HAP-1 (cell line): ENCODE results near the gene SETD1B.

ENCODE experiments used
- DNase-seq, 2 experiments: peaks; one replicate each; pipeline ENCODE4 v3.0.0-alpha.2; 2016 to 2020; ENCODE audit warnings: low spot score in 2 of 2
- H3K27me3 ChIP-seq: fragments of 250-450 bp; sonication (Bioruptor Pico); 2 replicates; pipeline ENCODE4 v1.5.1; 2020; ENCODE audit warnings: low read depth, mild to moderate bottlenecking, moderate library complexity
- H3K36me3 ChIP-seq: fragments of 250-450 bp; sonication (Bioruptor Pico); replicated peaks from 2 replicates; pipeline ENCODE4 v1.5.1; 2020; ENCODE audit warnings: mild to moderate bottlenecking
- H3K4me1 ChIP-seq: fragments of 250-450 bp; sonication (Bioruptor Pico); 2 replicates; pipeline ENCODE4 v1.5.1; 2020; ENCODE audit warnings: mild to moderate bottlenecking
- H3K4me3 ChIP-seq: fragments of 250-450 bp; sonication (Bioruptor Pico); 2 replicates; pipeline ENCODE4 v1.5.1; 2020; ENCODE audit warnings: mild to moderate bottlenecking, moderate library complexity
- H3K9me3 ChIP-seq: fragments of 250-450 bp; sonication (Bioruptor Pico); 2 replicates; pipeline ENCODE4 v1.5.1; 2020; ENCODE audit warnings: mild to moderate bottlenecking, moderate library complexity
- in situ Hi-C: fragments of 300-500 bp; cut with MboI; formaldehyde crosslinking; loops from 3 replicates; pipeline ENCODE4 v1.14.3; 2020; ENCODE audit warnings: low sequenced_read_pairs, inconsistent platforms, mixed read lengths

SETD1B gene

GRCh38 chr12:121826318-121827150 is 22.7 kb downstream of the SETD1B start:
- H3K27me3 ChIP-seq: no peaks in the 10 kb centered on the region
- peaks cover 5% of the 10 kb centered on the region for H3K4me1 ChIP-seq
- H3K4me3 ChIP-seq: no peak overlapping the region
- peaks cover 60% of the 10 kb centered on the region for H3K36me3 ChIP-seq
- H3K9me3 ChIP-seq: no peaks in the 10 kb centered on the region
- in situ Hi-C loops: no loop called here
- DNase-seq: no peak

- H3K4me3 ChIP-seq: no peak overlapping the region
- no peaks in the 10 kb centered on the region for H3K9me3 ChIP-seq
- peaks cover 53% of the 10 kb centered on the region for H3K36me3 ChIP-seq
- H3K4me1 ChIP-seq: peaks cover 5% of the 10 kb centered on the region
- in situ Hi-C loops: no loop called here
- no peaks in the 10 kb centered on the region for H3K27me3 ChIP-seq
- no peak for DNase-seq
Observed at GRCh38 chr12:121827351-121828099, 23.7 kb downstream of the SETD1B start.

- in situ Hi-C loops: no loop called here
- no peaks in the 10 kb centered on the region for H3K9me3 ChIP-seq
- no peaks in the 10 kb centered on the region for H3K27me3 ChIP-seq
- H3K36me3 ChIP-seq: peaks cover 50% of the 10 kb centered on the region
- no peak for DNase-seq
- peaks cover 5% of the 10 kb centered on the region for H3K4me1 ChIP-seq
- H3K4me3 ChIP-seq: no peak overlapping the region
Observed at GRCh38 chr12:121828306-121828705, 24.5 kb downstream of the SETD1B start.

GRCh38 chr12:121828826-121829225 is 25.0 kb downstream of the SETD1B start:
- Histone ChIP-seq H3K27me3 (no peaks in the 10 kb centered on the region), H3K9me3 (no peaks in the 10 kb centered on the region), H3K36me3 (peaks cover 45% of the 10 kb centered on the region), H3K4me3 (no peak overlapping the region), H3K4me1 (peaks cover 5% of the 10 kb centered on the region)
- in situ Hi-C loops: no loop called here
- DNase-seq: no peak

GRCh38 chr12:121829250-121829918 is 25.6 kb downstream of the SETD1B start:
- H3K36me3 ChIP-seq: peaks cover 41% of the 10 kb centered on the region

GRCh38 chr12:121830134-121830533 is 26.3 kb downstream of the SETD1B start:
- Histone ChIP-seq H3K27me3 (no peaks in the 10 kb centered on the region), H3K4me1 (peaks cover 5% of the 10 kb centered on the region), H3K36me3 (peaks cover 41% of the 10 kb centered on the region), H3K9me3 (no peaks in the 10 kb centered on the region), H3K4me3 (no peak overlapping the region)
- in situ Hi-C loops: no loop called here
- DNase-seq: no peak

More at GRCh38 chr12:121829250-121829918, 25.6 kb downstream of the SETD1B start:
- Histone ChIP-seq H3K4me1 (peaks cover 5% of the 10 kb centered on the region), H3K9me3 (no peaks in the 10 kb centered on the region), H3K27me3 (no peaks in the 10 kb centered on the region), H3K4me3 (no peak overlapping the region)
- in situ Hi-C loops: no loop called here
- DNase-seq: peak in 1 of 2 experiments; percentile 46

- Histone ChIP-seq H3K36me3 (peaks cover 41% of the 10 kb centered on the region), H3K4me3 (no peak overlapping the region), H3K27me3 (no peaks in the 10 kb centered on the region), H3K4me1 (peaks cover 5% of the 10 kb centered on the region), H3K9me3 (no peaks in the 10 kb centered on the region)
- no peak for DNase-seq
- in situ Hi-C loops: no loop called here
Observed at GRCh38 chr12:121830588-121831265, 26.9 kb downstream of the SETD1B start.

GRCh38 chr12:121831571-121832245 is 27.9 kb downstream of the SETD1B start:
- in situ Hi-C loops: no loop called here
- Histone ChIP-seq H3K36me3 (peaks cover 34% of the 10 kb centered on the region), H3K4me3 (no peak overlapping the region), H3K4me1 (peaks cover 5% of the 10 kb centered on the region), H3K9me3 (no peaks in the 10 kb centered on the region), H3K27me3 (no peaks in the 10 kb centered on the region)
- no peak for DNase-seq

- DNase-seq: no peak
- Histone ChIP-seq H3K4me3 (no peak overlapping the region), H3K9me3 (no peaks in the 10 kb centered on the region; the same call in 1 of the 2 replicates), H3K36me3 (no peaks in the 10 kb centered on the region), H3K4me1 (peaks cover 5% of the 10 kb centered on the region), H3K27me3 (no peaks in the 10 kb centered on the region)
- in situ Hi-C loops: no loop called here
Observed at GRCh38 chr12:121837680-121838079, 33.9 kb downstream of the SETD1B start.

GRCh38 chr12:121838126-121838525 is 34.3 kb downstream of the SETD1B start:
- Histone ChIP-seq H3K9me3 (no peaks in the 10 kb centered on the region; the same call in 1 of the 2 replicates), H3K4me3 (no peak overlapping the region), H3K27me3 (no peaks in the 10 kb centered on the region), H3K36me3 (no peaks in the 10 kb centered on the region), H3K4me1 (peaks cover 5% of the 10 kb centered on the region)
- in situ Hi-C loops: no loop called here
- no peak for DNase-seq

GRCh38 chr12:121839106-121839992 is 35.5 kb downstream of the SETD1B start:
- DNase-seq: peak; percentile 95 to 100
- Histone ChIP-seq H3K27me3 (no peaks in the 10 kb centered on the region), H3K4me1 (peaks cover 5% of the 10 kb centered on the region), H3K36me3 (no peaks in the 10 kb centered on the region), H3K9me3 (no peaks in the 10 kb centered on the region; the same call in 1 of the 2 replicates), H3K4me3 (peak overlapping the region; percentile 62)
- in situ Hi-C loops: no loop called here
